Measurements from ENCODE around the gene TAS1R3. TPM values are rescaled to one million over a fixed set of nuclear protein-coding genes. Genes with fewer than 3 reads are reported as not detected.

TAS1R3 gene
- total RNA-seq, 1 donor = under 0.01 TPM

GRCh38 chr1:1374929-1375662, 44.0 kb downstream of the TAS1R3 start, which contains the start of gene AURKAIP1:
TSS of gene AURKAIP1 (minus strand) at chr1:1375207. CDS start at chr1:1374756, 451 bp downstream.
- Histone ChIP-seq H3K4me2 (ENCODE audit: insufficient read depth, low read length) (peak within 1 kb of the TSS; percentile 92), H3K4me1 (ENCODE audit: insufficient read depth, low read length) (peaks cover 25% of the 10 kb centered on the region), H4K20me1 (ENCODE audit: insufficient read depth, low read length) (peaks cover 17% of the 10 kb centered on the region), H3K9me3 (ENCODE audit: low read depth, low read length) (no peaks in the 10 kb centered on the region), H3K79me2 (ENCODE audit: insufficient read depth, low read length) (peaks cover 32% of the 10 kb centered on the region), H3K36me3 (ENCODE audit: insufficient read depth, low read length) (peaks cover 6% of the 10 kb centered on the region), H2AFZ (ENCODE audit: low read length) (peak within 1 kb of the TSS; percentile 5), H3K27ac (ENCODE audit: low read depth, low read length) (peak within 1 kb of the TSS; percentile 73), H3K4me3 (ENCODE audit: insufficient read depth, low read length) (peak within 1 kb of the TSS; percentile 92), H3K27me3 (ENCODE audit: insufficient read depth, low read length) (no peaks in the 10 kb centered on the region)
- TF ChIP-seq CTCF (IDR thresholded peaks at IDR 0.05; ENCODE audit: extremely low read depth, low read depth, low read length) = no peak
- peak; percentile 100 for DNase-seq (ENCODE audit: insufficient read length, low spot score, missing footprints)

- Histone ChIP-seq H4K20me1 (ENCODE audit: insufficient read depth, low read length) (peaks cover 14% of the 10 kb centered on the region), H3K9me3 (ENCODE audit: low read depth, low read length) (no peaks in the 10 kb centered on the region), H3K4me3 (ENCODE audit: insufficient read depth, low read length) (no peak overlapping the region), H3K4me2 (ENCODE audit: insufficient read depth, low read length) (peak overlapping the region; percentile 46), H2AFZ (ENCODE audit: low read length) (no peak overlapping the region), H3K36me3 (ENCODE audit: insufficient read depth, low read length) (peaks cover 6% of the 10 kb centered on the region), H3K27me3 (ENCODE audit: insufficient read depth, low read length) (no peaks in the 10 kb centered on the region), H3K4me1 (ENCODE audit: insufficient read depth, low read length) (peaks cover 12% of the 10 kb centered on the region), H3K79me2 (ENCODE audit: insufficient read depth, low read length) (peaks cover 34% of the 10 kb centered on the region), H3K27ac (ENCODE audit: low read depth, low read length) (peak overlapping the region; percentile 64)
- DNase-seq (ENCODE audit: insufficient read length, low spot score, missing footprints) = peak; percentile 71
- no peak for TF ChIP-seq CTCF (IDR thresholded peaks at IDR 0.05; ENCODE audit: extremely low read depth, low read depth, low read length)
Observed at GRCh38 chr1:1376551-1377226, 45.6 kb downstream of the TAS1R3 start.

- no peaks in the 10 kb centered on the region for H3K27me3 ChIP-seq (ENCODE audit: insufficient read depth, low read length)
- no peak overlapping the region for H3K27ac ChIP-seq (ENCODE audit: low read depth, low read length)
- H4K20me1 ChIP-seq (ENCODE audit: insufficient read depth, low read length) = peaks cover 6% of the 10 kb centered on the region
- H2AFZ ChIP-seq (ENCODE audit: low read length) = no peak overlapping the region
- peaks cover 6% of the 10 kb centered on the region for H3K36me3 ChIP-seq (ENCODE audit: insufficient read depth, low read length)
- no peak for TF ChIP-seq CTCF (IDR thresholded peaks at IDR 0.05; ENCODE audit: extremely low read depth, low read depth, low read length)
- peaks cover 9% of the 10 kb centered on the region for H3K4me1 ChIP-seq (ENCODE audit: insufficient read depth, low read length)
- DNase-seq (ENCODE audit: insufficient read length, low spot score, missing footprints) = peak; percentile 67
- H3K9me3 ChIP-seq (ENCODE audit: low read depth, low read length) = no peaks in the 10 kb centered on the region
- no peak overlapping the region for H3K4me2 ChIP-seq (ENCODE audit: insufficient read depth, low read length)
- H3K79me2 ChIP-seq (ENCODE audit: insufficient read depth, low read length) = peaks cover 32% of the 10 kb centered on the region
- no peak overlapping the region for H3K4me3 ChIP-seq (ENCODE audit: insufficient read depth, low read length)
Observed at GRCh38 chr1:1377540-1378205, 46.6 kb downstream of the TAS1R3 start.
